Brain pericyte (primary cell): ENCODE data around the gene PYDC1.
"Not testable (repeated sequence)": the region's sequence is repeated elsewhere in the genome, so short reads cannot be mapped to it uniquely, and the experiment has no call there.

ENCODE experiments used
- DNase-seq: peaks from one replicate; pipeline ENCODE4 v3.0.0-alpha.2; 2012; ENCODE audit warnings: low read depth, low spot score

The PYDC1 gene

DNA sequence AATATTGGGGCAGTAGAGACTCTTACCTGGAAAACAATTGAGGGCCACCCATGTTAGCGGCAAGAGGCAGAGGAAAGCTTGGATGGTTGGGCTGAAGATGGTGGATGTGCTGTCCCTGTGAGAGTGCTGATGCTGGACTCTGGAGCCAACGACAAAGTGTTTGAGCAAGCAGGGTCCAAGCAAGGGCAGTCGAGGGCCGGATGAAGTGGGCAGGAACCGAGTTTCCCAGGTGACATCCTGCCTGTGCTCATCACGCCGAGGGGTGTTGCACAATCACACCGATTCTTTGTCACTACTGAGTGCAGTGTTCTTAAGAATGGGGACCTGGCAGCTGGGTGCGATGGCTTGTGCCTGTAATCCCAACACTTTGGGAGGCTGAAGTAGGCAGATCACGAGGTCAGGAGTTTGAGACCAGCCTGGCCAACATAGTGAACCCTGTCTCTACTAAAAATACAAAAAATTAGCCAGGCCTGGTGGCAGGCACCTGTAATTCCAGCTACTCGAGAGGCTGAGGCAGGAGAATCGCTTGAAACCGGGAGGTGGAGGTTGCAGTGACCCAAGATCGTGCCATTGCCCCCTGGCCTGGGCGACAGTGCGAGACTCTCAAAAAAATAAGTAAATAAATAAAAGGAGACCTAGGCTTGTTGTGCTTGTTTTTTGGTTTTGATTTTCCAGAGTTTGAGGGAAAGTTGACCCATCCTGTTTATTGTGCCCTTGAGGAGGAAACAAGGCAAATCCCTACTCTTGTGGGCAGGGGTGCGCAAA lies 20.4 kb downstream of the PYDC1 start:
- no peak for DNase-seq

DNA sequence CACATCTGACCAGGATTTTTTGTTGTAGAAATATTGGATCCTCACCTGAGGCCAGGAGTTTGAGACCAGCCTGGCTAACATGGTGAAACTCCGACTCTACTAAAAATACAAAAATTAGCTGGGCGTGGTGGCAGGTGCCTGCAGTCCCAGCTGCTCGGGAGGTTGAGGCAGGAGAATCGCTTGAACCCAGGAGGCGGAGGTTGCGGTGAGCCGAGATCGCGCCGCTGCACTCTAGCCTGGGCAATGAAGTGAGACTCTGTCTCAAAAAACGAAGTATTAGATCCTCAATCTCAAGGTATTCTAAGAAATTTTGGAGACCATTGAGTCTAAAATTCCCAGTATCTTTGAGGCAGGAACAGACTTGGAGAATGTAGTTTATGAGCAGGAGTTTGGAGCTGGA lies 21.1 kb downstream of the PYDC1 start:
- DNase-seq, result not testable (repeated sequence)

DNA sequence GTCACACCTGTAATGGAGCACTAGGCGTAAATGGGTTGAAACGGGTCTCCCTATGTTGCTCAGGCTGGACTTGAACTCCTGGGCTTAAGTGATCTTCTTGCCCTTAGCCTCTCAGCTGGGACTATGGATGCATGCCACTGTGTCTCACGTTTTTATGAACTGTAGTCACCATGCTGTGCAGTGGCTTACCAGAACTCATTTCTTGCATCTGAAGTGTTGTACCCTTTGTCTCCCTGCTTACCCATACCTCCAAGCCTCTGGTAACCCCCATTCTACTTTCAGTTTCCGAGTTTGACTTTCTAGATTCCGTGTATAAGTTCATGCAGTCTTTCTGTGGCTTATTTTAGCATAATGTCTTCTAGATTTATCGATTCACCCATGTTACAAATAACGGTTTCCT lies 22.0 kb downstream of the PYDC1 start:
- DNase-seq, result no peak

DNA sequence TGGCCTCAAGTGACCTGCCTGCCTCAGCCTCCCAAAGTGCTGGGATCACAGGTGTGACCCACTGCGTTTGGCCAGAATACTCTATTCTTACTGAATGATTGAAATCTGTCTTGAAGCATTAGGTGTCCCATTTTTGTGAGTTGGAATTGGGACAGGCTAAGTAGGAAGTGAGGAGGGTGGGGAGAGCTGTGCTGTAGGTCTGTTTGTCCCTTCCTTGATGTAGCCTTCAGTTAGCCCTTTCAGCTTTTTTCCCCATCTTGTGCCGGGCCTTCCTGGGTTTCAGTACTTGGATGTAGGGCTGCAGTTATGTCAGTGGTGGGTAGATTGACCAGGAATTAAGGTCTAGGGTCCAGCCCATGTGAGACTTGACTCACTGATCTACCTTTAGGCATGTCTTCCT lies 23.1 kb downstream of the PYDC1 start:
- DNase-seq, result no peak

DNA sequence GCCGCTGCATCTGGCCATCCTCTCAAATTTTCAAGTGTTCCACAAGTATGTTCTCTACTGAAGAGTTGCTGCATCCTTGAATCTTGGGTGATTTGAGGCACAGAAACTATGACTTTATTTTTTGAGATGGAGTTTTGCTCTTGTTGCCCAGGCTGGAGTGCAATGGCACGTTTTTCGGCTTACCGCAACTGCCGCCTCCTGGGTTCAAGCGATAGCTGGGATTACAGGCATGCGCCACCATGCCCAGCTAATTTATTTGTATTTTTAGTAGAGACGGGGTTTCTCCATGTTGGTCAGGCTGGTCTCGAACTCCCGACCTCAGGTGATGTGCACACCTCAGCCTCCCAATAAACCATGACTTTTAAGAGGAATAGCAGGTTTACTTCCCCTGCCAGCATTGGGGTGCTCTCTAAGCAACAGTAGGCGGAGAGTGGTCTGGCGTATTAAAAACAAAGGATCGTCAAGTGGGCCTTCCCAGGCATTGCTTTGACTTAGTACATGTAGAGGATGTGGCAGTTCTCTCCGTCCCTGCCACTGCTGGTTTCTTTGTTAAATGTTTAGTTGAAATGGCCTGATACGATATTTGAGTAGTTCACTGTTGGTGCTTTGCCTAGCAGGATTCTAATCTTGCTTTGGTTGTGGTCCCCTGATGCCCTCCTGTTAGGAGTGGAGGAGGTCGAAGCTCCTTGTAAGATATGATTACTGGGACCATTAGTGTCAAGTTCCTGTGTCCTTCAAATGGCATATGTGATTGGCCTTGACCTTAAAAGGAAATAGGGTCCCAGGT lies 23.9 kb downstream of the PYDC1 start:
- DNase-seq, result no peak

DNA sequence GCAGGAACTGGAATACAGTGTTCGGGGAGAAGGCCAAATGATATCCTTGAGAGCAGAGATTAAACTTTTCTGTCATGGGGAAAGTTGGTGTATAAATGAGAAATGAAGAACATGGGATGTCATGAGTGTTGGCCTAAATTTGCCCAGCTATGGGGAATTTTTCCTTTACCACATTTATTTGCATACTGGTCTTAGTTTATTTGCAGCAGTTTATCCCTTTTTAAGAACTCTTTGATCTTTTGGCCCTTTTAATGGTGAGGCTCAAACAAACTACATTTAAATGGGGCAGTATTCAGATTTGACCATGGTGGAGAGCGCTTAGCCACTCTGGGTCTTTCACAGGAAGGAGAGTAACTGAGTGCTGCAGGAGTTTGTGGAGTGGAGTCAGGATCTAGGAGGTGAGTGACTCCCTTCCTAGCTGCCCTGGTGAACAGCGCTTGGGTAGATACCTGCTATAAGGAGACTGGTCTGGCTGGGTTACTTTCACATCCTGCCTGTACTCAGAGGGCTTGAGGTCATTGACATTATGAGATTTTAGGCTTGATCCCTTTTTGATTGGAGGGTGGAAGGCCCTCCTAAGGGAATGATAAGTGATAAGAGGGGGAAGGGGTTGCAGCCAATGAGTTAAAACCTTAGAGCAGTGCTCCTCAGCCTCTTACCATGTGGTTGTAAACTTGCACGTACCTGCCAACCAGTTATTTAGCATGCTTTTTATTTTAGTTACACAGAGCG lies 25.1 kb downstream of the PYDC1 start:
- DNase-seq, result no peak

DNA sequence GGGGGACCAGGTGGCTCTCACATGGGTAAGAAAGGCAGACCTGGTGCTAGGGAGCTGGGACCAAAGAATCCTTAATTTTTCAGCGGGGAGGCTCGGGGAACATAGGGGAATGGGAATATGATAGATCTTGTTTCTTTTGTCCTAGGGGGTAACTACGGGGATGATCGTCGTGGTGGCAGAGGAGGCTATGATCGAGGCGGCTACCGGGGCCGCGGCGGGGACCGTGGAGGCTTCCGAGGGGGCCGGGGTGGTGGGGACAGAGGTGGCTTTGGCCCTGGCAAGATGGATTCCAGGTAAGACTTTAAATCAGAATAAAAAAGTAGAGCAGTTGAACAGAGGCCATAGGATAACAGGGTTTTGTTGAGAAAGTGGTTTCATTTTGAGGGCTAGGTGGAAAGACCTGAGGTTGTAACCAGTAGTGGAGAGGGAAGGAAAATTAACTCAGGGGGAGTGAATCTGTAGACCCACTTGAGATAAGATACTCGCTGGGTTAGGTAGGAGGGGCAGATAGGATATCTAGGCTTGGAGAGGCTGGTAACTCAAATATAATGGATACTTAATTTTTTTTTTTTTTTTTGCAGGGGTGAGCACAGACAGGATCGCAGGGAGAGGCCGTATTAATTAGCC lies 26.0 kb downstream of the PYDC1 start:
- no peak for DNase-seq

DNA sequence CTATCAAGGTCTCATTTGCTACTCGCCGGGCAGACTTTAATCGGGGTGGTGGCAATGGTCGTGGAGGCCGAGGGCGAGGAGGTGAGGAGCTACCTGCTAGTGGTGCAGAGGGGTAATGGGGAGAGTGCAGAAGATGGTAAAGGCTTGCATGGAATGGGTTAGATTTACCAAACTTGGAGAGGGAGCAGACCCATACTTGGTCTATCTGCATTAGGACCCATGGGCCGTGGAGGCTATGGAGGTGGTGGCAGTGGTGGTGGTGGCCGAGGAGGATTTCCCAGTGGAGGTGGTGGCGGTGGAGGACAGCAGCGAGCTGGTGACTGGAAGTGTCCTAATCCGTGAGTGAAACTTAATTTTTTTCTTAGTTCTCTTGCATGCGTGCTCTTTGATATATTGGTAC lies 26.9 kb downstream of the PYDC1 start:
- DNase-seq, result no peak

DNA sequence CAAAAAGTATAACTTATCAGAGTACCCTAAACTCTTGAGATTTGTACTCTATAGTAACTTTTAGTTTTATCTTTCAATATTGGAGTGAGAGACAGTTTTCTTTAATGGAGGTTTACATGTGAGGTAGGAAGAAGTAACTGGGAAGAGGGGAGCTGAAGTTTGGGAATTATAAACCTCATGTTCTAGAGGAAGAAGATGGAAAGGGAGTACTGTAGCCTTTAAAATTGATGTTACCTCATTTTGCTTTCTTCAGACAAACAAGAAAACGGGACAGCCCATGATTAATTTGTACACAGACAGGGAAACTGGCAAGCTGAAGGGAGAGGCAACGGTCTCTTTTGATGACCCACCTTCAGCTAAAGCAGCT lies 27.5 kb downstream of the PYDC1 start:
- no peak for DNase-seq

DNA sequence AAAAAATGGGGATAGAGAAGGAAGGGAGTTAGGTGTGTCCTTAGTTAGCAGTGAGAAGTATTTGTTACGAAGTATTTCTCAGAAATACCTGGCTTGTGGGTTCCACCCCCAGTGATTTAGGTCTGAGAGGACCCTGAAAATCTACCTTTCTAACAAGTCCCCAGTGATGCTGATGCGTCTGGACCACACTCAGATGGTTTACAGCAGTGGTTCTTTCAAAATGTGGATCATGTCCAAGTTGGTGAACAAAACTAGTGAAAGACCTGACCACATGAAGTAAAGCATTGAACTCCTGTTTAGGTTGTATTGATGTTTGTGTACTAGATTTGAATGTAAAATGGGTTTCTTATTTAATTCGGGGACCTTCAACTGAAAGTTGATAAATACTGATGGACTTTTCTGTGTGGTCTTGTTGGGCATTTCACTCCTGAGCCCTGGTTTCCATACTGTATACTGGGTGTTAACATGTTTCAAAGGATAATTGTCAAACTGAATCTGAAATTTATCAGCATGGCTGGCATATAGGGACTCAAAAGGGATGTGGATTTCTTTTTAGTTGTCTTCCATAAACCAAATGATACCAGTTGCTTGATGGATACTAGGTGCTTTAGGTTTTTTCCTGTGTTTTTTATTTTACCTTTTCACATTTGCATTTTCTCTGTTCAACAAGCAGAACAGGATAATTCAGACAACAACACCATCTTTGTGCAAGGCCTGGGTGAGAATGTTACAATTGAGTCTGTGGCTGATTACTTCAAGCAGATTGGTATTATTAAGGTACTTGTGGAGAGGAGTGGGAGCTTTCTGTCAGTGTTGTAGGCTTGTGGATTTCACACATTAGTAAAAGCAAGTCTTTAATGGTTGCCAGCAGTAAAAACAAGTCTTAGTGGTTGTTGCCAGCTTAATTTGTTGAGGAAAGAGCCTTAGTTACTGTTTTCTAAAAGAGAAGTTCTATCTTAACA lies 28.2 kb downstream of the PYDC1 start:
- DNase-seq, result no peak

DNA sequence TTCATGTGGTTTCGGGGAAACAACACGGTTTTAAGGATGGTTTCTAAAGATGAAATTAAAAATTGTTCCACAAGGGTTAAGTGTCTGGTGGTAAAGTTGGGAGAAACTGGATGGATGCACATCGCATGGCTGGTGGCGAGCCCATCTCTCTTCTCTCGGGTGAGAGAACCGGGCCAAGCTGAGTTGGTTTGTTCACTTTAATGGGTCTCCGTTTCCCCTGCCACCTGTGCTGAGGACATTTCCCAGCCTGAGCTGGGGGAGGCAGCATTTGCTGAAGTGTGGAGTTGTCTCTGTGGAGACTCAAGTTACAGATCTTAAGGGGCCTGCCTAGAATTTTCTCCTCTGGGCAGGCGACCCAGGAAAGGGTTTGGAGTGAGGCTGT lies 29.1 kb downstream of the PYDC1 start:
- no peak for DNase-seq

DNA sequence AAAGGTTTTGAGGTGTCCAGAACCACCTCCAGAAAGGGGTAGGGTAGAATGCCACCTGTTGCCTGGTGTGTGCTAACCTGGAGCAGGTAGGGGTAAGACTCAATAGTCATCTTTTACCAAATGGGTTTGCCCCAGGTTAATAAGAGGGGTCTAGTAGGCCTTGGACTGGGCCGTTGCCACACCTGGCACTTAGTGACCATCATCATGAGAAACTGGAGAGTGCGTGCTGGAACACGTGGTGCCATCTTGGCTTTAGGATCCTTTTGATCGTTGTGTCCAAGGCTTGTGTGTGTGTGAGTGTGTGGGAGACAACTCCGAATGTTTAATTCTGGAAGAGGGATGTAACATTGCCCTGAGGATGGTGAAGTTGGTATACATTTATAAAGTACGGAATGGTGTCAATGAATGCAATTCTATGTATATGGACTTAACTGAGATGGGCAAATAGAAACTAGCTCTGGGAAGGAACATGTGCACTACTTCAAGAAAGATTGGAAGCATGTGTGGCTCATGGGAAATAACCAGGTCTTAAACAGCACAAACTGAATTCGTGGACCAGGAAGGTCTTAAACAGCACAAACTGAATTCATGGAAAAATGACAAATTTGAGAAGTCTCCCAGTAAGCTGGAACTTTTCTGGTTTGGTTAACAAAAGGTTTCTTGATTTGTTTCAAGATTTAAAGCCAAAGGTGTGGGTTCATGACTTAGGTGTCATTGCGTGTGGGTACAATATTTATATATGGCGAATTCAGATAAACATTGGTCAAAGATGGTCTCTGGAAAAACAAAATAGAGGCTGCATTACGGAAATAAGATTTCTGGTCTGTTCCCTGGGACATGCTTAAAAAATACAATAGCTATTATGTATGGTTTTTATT lies 29.8 kb downstream of the PYDC1 start:
- DNase-seq, result no peak

DNA sequence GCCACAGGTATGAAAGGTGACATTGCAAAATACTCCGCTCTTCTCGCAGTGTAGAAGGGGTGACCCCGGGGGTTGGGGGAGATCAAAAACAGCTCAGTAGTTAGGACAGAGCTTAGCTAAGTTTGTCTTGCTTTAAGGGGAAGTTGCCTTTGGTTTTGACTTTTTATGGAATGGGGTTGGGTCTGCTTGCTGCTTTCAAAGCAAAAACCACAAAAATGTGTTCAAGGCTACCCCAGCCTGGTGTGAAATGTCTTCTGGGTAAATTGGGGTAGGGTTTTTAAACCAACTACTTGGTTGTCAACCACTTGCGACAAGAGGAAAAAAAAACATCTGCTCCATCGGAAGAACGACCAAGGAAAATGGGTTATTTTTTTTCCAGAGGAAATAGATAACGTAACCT lies 30.8 kb downstream of the PYDC1 start:
- DNase-seq, result no peak

DNA sequence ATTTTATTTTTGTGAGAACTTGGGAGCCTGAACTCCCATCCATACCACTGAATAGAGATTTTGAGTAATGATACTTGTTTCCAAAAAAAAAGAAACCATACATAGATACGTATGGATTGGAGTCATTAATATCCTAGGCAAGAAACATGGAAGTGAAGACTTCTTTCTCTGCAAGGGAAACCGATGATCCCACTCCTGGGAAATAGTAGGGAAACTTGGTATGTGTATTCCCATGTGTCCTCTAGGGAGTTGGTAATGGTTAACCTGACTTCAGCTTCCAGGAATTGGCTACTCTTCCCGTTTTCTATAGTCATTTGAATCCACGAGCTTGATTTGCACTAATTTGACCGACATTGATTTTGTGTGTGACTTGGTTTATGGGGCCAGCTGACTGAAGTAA lies 31.6 kb downstream of the PYDC1 start:
- DNase-seq, result no peak

DNA sequence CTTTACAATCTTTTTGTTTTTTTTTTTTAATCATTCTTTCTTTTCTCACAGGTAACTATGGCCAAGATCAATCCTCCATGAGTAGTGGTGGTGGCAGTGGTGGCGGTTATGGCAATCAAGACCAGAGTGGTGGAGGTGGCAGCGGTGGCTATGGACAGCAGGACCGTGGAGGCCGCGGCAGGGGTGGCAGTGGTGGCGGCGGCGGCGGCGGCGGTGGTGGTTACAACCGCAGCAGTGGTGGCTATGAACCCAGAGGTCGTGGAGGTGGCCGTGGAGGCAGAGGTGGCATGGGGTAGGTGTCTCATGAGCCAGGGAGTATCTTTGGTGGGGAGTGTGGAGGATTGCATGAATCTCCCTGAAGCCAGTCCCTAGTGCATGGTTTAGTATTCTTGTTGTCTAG lies 32.0 kb downstream of the PYDC1 start:
- no peak for DNase-seq

DNA sequence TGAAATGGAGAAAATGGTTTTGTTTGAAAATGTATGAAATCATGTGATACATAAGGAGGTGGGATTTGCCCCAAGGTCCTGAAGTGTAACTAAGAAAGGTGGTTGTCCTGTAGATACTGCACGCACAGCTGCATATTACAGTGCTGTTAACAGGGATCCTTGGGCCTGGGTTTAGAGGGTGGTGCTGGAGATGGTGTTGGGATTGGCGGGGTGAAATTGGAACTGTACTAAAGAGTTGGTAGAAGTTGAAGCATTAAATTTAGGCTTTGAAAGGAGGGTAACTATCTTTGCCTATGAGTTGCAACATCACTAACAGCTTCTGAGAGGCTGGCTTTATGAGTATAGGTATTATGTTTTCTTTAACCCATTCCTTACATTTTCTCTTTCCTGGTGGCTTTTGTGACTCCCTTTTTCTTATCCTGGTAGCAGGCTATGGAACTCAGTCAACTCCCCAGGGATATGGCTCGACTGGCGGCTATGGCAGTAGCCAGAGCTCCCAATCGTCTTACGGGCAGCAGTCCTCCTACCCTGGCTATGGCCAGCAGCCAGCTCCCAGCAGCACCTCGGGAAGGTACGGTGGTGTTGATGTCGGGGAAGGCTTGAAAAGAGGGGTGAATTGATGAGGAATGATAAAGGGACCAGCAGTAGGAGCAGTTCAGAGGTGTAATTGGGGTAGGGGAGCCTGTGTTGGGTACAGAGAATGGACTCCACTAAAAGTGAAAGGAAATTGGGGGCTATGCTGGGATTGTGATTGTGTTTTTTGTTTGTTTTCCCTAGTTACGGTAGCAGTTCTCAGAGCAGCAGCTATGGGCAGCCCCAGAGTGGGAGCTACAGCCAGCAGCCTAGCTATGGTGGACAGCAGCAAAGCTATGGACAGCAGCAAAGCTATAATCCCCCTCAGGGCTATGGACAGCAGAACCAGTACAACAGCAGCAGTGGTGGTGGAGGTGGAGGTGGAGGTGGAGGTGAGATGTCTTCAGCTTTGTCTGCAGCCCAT lies 33.2 kb downstream of the PYDC1 start:
- DNase-seq, result no peak

DNA sequence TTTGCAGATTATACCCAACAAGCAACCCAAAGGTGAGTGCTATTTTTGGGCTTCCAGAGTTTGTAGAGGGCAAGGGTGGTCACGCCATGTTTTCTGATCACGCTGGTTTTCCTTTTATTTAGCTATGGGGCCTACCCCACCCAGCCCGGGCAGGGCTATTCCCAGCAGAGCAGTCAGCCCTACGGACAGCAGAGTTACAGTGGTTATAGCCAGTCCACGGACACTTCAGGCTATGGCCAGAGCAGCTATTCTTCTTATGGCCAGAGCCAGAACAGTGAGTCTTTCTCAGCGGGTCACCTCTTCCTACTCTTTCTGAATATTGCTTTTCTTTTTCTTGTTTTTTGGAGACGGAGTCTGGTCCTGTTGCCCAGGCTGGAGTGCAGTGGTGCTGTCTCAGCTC lies 34.5 kb downstream of the PYDC1 start:
- no peak for DNase-seq

DNA sequence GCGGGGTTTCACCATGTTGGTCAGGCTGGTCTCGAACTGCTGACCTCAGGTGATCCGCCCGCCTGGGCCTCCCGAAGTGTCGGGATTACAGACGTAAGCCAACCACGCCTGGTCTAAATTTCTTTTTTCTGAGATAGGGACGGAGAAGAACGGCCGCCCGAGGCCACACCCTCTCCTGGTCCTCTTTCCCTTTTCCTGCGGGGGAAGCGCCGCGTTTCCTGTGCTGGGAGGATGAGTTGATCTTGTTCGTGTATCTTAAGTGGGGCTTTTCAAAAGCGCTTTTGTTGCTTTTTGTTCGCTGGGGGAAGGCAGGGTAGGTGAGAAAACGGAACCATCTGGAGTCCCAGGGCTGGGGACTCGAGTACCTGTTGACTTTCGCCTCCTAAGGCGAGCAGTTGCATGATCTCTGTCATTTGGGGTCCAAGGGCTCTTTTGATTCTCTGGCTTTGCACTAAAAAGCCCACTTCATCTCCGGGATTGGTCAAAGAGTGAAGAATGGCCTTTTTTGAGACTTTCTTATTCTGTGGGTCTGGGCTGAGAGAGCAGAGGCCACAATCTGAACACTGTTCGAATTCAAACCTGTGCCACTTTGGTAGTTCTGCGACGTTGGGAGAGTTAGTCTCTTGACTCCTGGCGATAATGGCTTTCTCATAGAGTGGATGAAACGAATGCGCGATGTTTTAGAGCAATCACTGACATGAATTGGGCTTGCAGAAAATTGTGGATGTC lies 35.7 kb downstream of the PYDC1 start:
- no peak for DNase-seq
